ENCODE results near the gene NR1H3.

DNA sequence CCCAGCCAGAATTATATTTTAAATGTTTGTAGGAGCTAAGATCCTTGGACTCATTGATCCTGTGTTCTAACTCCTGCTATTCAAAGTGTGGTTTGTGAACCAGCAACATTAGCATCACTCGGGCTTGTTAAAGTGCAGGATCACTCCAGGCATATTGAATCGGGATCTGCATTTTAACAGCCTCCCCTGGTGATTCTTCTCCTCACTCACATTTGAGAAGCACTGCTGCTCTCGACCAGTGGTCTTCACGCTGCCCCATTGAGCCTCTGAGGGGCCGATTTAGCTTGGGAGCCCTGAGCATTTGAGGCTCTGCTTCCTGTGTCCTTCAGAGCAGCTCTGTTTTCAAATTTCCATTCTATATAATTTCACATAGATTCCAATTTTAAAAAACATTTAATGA is 23.1 kb downstream of the NR1H3 start:
- TF ChIP-seq RCOR1 (IDR thresholded peaks at IDR 0.05; ENCODE audit: low read length) (no peak), CTCF (IDR thresholded peaks at IDR 0.05) (no peak), RFX5 (IDR thresholded peaks at IDR 0.05; ENCODE audit: low read length) (no peak), REST (IDR thresholded peaks at IDR 0.05; ENCODE audit: low read depth, low read length) (no peak), JUND (IDR thresholded peaks at IDR 0.05) (no peak), EZH2phosphoT487 (IDR thresholded peaks at IDR 0.05; ENCODE audit: borderline replicate concordance, low read depth) (no peak), RAD21 (IDR thresholded peaks at IDR 0.05; ENCODE audit: low read length) (no peak), TCF12 (IDR thresholded peaks at IDR 0.05) (no peak), SIN3A (IDR thresholded peaks at IDR 0.05; ENCODE audit: borderline replicate concordance, low read depth, low read length) (no peak), ZBTB33 (IDR thresholded peaks at IDR 0.05; ENCODE audit: borderline replicate concordance, low read depth) (no peak), TAF1 (IDR thresholded peaks at IDR 0.05; ENCODE audit: borderline replicate concordance, low read depth, low read length) (no peak), MEF2A (IDR thresholded peaks at IDR 0.05; ENCODE audit: borderline replicate concordance, low read depth) (no peak), GABPA (IDR thresholded peaks at IDR 0.05; ENCODE audit: low read depth) (no peak)

Measured in SK-N-SH (cell line).